HEK293 (cell line): ENCODE results near the gene APOC3.

ENCODE experiments used
- CTCF ChIP-seq: fragments of 450-650 bp; formaldehyde crosslinking; IDR thresholded peaks from 2 replicates; pipeline ENCODE4 v1.5.1; 2016; ENCODE audit warnings: missing biosample characterization, missing genetic modification characterization
- PATZ1 ChIP-seq: fragments of 450-650 bp; formaldehyde crosslinking; IDR thresholded peaks from 2 replicates; pipeline ENCODE4 v1.5.1; 2016; ENCODE audit warnings: missing biosample characterization, missing genetic modification characterization
- YY1 ChIP-seq: fragments of 450-650 bp; formaldehyde crosslinking; IDR thresholded peaks from 2 replicates; pipeline ENCODE4 v1.5.1; 2018; ENCODE audit warnings: missing biosample characterization, missing genetic modification characterization
- ZNF23 ChIP-seq: fragments of 450-650 bp; formaldehyde crosslinking; IDR thresholded peaks from 2 replicates; pipeline ENCODE4 v1.5.1; 2016; ENCODE audit warnings: missing biosample characterization, missing genetic modification characterization, borderline replicate concordance
- ZNF514 ChIP-seq: fragments of 450-650 bp; formaldehyde crosslinking; IDR thresholded peaks from 2 replicates; pipeline ENCODE4 v1.5.1; 2016; ENCODE audit warnings: missing biosample characterization, missing genetic modification characterization
- ZNF561 ChIP-seq: fragments of 450-650 bp; IDR thresholded peaks from 2 replicates; pipeline ENCODE4 v1.5.1; 2018; ENCODE audit warnings: missing biosample characterization, missing genetic modification characterization, borderline replicate concordance

GRCh38 chr11:116866804-116867455, 37.2 kb downstream of the APOC3 start:
- no peak for TF ChIP-seq YY1 (tag by site-specific recombination)
- TF ChIP-seq ZNF514 (tag by site-specific recombination), result no peak
- TF ChIP-seq ZNF561 (tag by site-specific recombination), result no peak
- TF ChIP-seq CTCF, result no peak
- no peak for TF ChIP-seq PATZ1 (tag by site-specific recombination)
- no peak for TF ChIP-seq ZNF23 (tag by site-specific recombination)
